NCI-H2081 (cell line): Measurements from ENCODE around the gene NF1.
"Not testable (repeated sequence)": the region's sequence is repeated elsewhere in the genome, so short reads cannot be mapped to it uniquely, and the experiment has no call there.

Source experiments
- DNase-seq, 2 experiments: peaks; one replicate each; lab custom pipeline; 2025; lab: John Stamatoyannopoulos, UW

NF1 gene

DNA sequence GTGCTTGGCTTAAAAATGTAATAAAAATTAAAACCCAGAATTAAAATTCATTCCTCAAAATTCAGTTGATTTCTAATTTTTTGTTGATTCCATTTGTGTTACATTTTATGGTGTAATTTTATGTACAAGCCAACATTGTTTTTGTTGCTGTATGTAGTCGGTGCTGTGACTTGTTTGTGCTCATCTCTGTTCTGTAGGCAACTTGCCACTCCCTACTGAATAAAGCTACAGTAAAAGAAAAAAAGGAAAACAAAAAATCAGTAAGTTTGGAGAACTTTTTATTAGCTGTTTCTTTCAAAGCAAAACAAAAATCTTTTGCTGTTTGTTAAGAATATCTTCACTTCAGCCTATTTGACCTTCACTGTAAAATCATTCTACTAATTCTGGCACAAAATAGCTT is 158.0 kb downstream of the NF1 start:
- no peak for DNase-seq

DNA sequence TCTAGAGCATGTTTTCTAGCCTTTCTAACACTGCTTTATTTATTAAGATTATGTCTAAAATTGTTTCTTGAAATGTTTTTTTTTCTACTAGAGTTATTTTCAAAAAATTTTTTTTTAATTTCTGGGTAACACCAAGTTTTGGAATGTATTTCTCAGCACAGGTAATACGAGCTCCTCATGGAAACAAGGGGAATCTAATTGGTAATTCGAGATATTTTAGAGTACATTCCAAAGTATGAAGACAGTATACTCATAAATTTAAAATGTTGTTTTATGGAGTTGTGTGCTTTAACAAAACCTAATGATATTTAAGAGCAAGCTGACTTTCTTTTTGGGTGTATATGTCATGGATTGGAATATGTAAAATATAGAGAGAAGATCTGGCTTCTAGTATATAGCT is 159.9 kb downstream of the NF1 start:
- no peak for DNase-seq

DNA sequence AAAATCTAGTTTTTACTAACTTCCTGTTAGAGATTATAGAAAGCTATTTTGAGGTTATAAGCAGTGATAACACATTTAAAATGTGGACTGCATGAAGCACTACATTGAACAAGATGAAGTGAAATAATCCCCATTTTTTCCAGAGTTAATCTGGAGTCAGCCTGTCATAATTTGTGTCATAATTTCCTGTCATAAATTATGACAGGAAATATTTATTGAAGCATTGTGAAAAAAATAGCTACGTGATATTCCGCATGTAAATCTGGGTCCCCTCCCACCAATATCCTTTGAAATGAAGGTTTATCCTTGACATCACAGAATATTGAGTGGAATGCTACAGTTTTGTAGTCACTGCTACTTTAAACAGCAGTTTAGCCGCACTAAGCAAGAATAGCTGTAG is 162.2 kb downstream of the NF1 start:
- DNase-seq, result no peak

DNA sequence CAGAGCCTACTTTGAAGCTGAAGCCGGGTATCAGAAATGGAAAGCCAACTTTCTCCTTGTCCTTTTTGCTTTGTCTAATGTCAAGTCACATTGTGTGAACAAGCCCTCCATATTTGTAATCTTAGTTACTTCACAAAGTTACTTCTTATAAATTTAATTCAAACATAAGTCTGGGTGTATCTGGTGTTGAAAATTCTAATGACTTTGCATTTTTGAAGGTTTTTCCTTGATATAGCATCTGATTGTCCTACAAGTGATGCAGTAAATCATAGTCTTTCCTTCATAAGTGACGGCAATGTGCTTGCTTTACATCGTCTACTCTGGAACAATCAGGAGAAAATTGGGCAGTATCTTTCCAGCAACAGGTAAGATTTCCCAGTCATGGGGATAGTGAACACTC is 165.4 kb downstream of the NF1 start:
- DNase-seq, result no peak

- no peak for DNase-seq
These were observed 166.8 kb downstream of the NF1 start for GRCh38 chr17:31261601-31262000.

- DNase-seq, result not testable (repeated sequence)
These were observed 168.1 kb downstream of the NF1 start for GRCh38 chr17:31262923-31263322.

- no peak for DNase-seq
These were observed 171.3 kb downstream of the NF1 start for GRCh38 chr17:31266042-31266441.

GRCh38 chr17:31269036-31269577 is 174.3 kb downstream of the NF1 start:
- no peak for DNase-seq

GRCh38 chr17:31269578-31269983 is 174.8 kb downstream of the NF1 start:
- no peak for DNase-seq

DNA sequence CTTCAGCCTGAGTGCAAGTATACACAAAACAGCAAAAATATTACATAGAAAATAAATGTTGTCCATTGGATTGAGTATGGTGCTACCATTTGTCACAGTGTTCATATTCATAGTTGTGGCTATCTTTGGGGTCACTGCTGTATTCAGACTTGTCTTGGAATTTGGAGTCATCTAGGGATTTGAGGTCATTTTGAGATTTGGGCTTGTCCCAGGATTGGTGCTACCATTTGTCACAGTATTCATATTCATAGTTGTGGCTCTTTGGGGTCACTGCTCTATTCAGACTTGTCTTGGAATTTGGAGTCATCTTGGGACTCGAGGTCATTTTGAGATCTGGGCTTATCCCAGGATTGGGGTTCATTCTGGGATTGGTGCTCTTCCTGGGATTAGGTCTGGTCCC is 177.5 kb downstream of the NF1 start:
- no peak for DNase-seq

DNA sequence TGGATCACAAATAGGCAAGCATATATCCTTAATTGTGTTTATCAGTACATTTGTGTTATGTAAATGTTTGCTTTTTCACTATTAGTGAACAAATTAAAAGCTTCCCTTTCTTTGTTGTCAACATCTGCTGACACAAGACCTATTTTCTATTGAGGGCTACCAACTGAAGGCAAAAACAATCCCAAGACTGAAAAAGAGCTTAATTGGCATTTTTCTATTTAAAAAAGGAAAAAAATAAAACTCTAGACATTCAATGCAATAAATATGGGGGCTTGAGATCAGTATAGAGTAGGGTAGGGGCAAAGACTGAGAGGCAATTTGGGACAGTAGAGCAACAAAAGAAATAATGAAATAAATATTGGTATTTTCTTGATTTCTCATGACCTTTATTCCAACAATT is 178.0 kb downstream of the NF1 start:
- DNase-seq, result no peak

- peak in 1 of 2 experiments; percentile 10 for DNase-seq
These were observed 178.7 kb downstream of the NF1 start for GRCh38 chr17:31273516-31273915.

DNA sequence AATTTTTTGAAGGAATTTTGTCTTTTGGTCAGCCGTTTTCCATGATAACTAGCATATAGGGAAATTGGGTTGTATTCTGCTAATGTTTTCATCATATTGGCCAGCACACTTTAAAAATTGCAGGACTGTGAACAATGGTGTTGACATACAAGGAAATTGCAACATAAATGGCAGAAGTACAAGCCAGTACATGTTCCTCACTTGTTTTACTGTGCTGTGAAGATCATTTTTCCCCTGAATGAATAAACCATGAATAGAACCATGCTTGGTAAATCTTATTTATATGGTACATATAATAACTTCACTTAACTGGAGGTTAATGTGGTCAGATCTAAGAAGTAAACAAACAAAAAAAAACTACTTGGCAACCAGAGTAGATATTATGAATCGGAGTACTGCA is 179.5 kb downstream of the NF1 start:
- DNase-seq, result peak in 1 of 2 experiments; percentile 34

- no peak for DNase-seq
These were observed 180.3 kb downstream of the NF1 start for GRCh38 chr17:31275116-31275515.

GRCh38 chr17:31279401-31279800 is 184.6 kb downstream of the NF1 start:
- no peak for DNase-seq

DNA sequence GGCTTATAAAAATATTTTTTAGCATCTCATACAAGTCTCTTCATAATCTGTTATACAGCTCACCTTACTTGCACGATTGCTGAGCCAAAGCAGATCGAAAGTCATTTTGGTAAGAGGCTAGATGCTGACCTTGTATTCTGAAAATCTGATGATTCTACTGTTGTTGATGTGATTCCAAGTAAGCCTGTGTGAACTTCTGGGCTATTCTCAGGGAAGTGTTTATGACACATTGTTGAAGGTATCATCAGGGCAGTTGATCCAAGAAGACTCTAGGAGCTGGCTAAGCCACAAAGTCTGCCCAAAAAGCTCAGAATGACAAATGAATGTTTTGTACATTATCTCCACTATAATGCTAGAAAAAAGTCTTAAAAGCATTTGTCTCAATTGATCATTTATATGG is 186.3 kb downstream of the NF1 start:
- no peak for DNase-seq

- no peak for DNase-seq
These were observed 189.1 kb downstream of the NF1 start for GRCh38 chr17:31283841-31284240.

DNA sequence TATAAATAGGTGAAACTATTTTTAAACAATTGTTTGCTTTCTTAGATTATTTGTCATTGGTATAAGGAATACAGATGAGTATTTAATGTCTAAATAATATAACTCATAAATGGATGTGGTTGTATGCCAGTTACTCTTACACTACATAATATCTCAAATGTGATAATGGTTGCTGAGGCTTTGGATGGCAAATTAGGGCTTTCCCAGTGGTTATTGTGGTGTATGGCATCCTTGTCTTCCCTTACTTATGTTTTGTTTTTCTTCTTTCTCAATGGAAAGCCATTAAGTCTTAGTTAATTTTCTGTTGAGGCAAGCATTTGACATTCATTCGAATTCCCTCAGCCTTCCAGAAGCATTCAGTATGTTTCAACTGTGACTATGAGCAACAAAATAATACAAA is 191.8 kb downstream of the NF1 start:
- DNase-seq, result no peak

DNA sequence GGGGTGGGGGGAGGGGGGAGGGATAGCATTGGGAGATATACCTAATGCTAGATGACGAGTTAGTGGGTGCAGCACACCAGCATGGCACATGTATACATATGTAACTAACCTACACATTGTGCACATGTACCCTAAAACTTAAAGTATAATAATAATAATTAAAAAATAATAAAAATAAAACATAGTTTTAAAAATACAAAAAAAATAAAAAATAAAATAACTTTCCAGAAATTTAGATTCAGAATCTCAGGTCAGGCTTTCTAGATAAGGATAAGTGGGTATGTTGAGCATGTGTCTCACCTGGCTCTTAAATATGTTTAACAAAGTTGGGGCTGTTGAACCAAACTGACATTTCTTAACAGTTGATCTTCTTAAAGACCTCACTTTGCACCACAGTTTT is 193.2 kb downstream of the NF1 start:
- DNase-seq, result not testable (repeated sequence)

DNA sequence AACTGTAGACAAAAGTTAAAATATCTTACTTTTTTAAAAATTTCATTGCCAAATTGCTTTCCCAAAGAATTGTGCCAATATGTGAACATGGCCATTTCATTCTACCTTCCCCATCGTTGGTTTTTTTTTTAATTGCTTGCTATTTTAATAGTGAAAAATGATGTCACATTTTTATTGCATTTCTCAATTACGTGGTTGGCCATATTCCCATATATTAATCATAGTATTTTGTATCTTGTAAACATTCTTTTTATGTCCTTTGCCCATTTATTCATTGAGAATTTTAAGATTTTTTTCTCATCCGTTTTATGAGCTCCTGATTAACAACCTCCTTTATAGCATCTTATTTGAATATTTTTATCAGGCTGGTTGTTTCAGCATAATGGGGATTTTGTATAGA is 195.0 kb downstream of the NF1 start:
- DNase-seq, result no peak

DNA sequence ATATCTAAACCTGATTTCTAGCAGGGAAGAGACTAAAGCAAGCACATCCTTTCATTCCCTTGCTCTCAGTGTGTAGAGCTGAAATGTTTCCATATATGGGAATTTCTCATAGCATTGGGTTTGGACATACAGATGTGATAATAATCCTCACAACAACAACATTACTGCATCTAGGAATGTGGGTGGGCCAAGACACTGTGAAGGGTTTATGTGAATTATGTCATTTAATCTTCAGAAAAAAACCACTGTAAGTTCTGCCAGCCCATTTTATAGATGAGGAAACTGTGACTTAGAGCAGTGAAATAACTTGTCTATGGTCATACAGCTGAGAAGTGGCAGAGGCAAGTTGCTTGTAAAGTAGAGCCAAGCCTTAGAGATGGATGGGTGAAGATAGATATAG is 197.0 kb downstream of the NF1 start:
- no peak for DNase-seq

- DNase-seq, result no peak
These were observed 198.8 kb downstream of the NF1 start for GRCh38 chr17:31293581-31293980.

DNA sequence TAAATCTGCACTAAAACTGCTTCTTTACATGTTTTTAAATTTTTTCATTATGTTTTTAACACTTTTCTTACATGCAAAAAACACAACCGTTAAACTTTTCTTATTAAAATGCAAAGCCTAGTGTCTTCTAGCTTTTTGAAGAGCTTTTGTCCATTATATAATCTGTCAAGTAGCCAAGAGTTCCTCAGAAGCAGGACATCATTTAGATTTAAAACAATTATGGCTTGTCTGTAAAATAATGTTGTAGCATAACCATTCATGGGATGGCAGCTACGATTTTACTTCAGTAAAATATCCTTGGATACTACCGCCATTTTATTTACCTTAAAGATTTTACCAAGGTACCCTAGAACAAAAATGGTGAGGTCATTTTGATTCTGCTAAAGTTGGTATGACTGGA is 199.5 kb downstream of the NF1 start:
- DNase-seq, result no peak

DNA sequence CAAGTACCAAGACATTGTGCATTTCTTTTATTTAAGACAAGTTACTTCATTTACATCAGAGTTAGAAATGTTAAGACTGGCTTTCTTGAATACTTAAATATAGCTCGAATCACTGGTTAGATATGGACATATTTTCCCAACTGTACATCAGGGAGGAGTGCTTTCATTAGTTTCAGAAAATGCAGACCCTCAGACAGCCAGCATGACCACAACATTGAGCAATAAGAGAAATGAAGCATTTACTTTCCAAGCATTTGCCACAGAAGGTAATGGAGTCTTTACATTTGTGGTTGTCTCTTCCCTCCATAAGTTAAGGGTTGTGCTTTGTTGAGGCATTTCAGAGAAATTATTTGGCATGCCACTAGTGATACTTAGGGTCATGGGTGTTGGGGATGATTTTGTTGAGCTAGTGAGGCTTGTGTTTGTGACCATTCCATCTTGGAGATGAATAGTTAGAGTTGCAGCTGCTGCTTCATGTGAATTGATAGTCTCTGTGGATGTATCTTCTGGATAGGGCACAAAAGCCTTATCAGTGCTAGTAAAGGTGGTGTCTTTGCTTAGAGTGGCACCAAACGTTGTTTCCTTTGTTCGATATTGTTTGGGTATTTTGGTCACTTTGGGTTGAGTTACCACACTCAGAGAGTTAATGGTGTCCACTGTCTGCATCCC is 200.2 kb downstream of the NF1 start:
- DNase-seq, result no peak
